ENCODE results near the gene NFXL1. TPM values are rescaled to one million over a fixed set of nuclear protein-coding genes. Genes with fewer than 3 reads are reported as not detected.

The NFXL1 gene
- total RNA-seq, 4 donors from 2014 or later, result 5.2 to 13.4 (median 7.5) TPM

- WGBS, 2 donors, result 69 to 75% methylated on average over 3 of the region's 3 CpGs
- Histone ChIP-seq H3K4me3 (no peak overlapping the region), H3K4me1 (peaks cover 0 to 10% (median 0%) of the 10 kb centered on the region in 3 donors), H3K9me3 (no peaks in the 10 kb centered on the region), H3K27me3 (peaks cover 0 to 8% (median 1%) of the 10 kb centered on the region in 4 donors), H3K27ac (no peak overlapping the region), H3K36me3 (no peaks in the 10 kb centered on the region)
- no peak for DNase-seq
- TF ChIP-seq POLR2A (IDR thresholded peaks at IDR 0.05), result no peak
- TF ChIP-seq, protein P1, sequence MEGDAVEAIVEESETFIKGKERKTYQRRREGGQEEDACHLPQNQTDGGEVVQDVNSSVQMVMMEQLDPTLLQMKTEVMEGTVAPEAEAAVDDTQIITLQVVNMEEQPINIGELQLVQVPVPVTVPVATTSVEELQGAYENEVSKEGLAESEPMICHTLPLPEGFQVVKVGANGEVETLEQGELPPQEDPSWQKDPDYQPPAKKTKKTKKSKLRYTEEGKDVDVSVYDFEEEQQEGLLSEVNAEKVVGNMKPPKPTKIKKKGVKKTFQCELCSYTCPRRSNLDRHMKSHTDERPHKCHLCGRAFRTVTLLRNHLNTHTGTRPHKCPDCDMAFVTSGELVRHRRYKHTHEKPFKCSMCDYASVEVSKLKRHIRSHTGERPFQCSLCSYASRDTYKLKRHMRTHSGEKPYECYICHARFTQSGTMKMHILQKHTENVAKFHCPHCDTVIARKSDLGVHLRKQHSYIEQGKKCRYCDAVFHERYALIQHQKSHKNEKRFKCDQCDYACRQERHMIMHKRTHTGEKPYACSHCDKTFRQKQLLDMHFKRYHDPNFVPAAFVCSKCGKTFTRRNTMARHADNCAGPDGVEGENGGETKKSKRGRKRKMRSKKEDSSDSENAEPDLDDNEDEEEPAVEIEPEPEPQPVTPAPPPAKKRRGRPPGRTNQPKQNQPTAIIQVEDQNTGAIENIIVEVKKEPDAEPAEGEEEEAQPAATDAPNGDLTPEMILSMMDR (IDR thresholded peaks at IDR 0.05), result no peak
- intact Hi-C loops (cut with DNase I), result loop anchor here (10.0 kb wide), 1 partner anchor 146 kb away; no protein-coding TSS in a partner anchor
These were observed 83.9 kb downstream of the NFXL1 start for GRCh38 chr4:47830265-47831025.

DNA sequence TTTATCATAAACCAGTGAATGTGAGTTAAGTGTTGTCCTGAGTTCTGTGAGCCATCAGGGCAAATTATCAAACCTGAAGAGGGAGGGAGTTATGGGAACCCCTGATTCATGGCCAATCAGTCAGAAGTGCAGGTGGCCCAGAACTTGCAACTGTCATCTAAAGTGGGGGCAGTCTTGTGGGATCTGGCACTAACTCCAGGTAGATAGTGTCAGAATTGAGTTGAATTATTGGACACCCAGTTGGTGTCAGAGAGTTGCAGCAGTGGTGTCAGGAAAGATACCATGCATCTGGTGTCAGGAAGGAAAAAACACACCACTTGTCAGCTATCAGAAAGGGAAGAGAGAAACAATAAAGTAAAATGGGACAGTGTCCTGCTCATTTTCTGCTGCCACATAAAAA, 84.9 kb downstream of the NFXL1 start:
- no peak for DNase-seq
- Histone ChIP-seq H3K9me3 (no peaks in the 10 kb centered on the region), H3K27ac (no peak overlapping the region), H3K4me1 (peaks cover 0 to 8% (median 0%) of the 10 kb centered on the region in 3 donors), H3K27me3 (peaks cover 0 to 8% (median 1%) of the 10 kb centered on the region in 4 donors), H3K36me3 (no peaks in the 10 kb centered on the region), H3K4me3 (no peak overlapping the region)
- TF ChIP-seq POLR2A (IDR thresholded peaks at IDR 0.05), result no peak
- TF ChIP-seq, protein P1 (IDR thresholded peaks at IDR 0.05), result no peak
- intact Hi-C loops (cut with DNase I), result no loop called here

DNA sequence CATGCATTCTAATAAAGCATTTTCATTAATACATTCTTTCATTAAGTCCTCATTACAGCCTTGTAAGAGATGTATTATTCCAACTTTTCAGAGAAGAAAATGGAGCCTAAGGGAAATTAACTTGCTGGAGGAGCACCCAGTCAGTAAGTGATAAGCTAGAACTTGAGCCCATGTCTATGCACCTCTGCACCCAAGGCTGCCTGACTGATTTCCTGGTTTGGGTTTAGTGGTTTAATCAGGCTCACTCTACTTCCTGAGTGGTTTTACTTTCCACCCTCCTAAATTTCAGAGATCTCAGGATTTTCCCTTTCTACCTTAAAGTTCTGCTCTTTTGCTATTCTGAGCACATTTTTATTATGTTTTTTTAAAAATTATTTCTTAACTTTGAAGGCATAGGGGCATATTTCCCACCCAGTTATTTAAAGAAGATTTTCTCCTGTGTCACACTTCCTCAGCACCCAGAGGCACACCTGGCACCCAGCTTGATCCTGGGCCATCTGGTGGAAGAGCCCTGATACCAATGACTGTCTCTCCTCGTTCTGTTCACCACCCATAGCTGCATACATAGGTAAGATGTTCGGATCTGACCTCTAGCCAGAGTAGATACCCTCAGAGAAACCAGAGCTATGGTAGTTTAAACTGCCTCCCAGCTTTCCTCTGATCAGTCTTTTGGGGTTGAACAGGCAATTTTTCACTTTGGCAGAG, 86.9 kb downstream of the NFXL1 start:
- TF ChIP-seq, protein P1 (IDR thresholded peaks at IDR 0.05), result no peak
- no peak for TF ChIP-seq POLR2A (IDR thresholded peaks at IDR 0.05)
- no peaks in the 10 kb centered on the region for H3K36me3 ChIP-seq
- no peaks in the 10 kb centered on the region for H3K9me3 ChIP-seq
- DNase-seq, result no peak
- peaks cover 0 to 3% (median 1%) of the 10 kb centered on the region in 4 donors for H3K27me3 ChIP-seq
- peaks cover 0 to 8% (median 0%) of the 10 kb centered on the region in 3 donors for H3K4me1 ChIP-seq
- 54% methylated on average over 2 of the region's 2 CpGs; no CpG with 5 or more reads in 1 of the 2 donors for WGBS, 2 donors
- H3K4me3 ChIP-seq, result no peak overlapping the region
- no peak overlapping the region for H3K27ac ChIP-seq
- intact Hi-C loops (cut with DNase I), result no loop called here

DNA sequence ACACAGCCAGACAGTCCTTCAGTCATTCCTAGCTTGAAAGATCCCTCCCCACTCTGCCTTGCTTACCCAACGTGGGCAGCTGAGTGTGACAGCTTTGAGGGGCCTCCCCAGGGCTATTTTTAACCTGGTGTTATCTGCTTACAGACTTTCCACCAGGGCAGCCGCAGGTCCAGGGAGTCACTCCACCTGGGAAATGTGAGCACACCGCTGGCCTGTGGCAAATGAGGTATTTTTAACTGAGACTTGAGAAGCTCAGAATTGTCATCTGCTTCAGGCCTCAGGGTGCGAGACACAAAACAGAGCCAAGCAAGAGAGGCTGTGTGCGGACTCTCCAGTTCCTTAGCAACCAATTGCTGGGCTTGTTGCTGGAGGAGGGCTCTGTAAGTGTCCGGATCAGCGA, 89.5 kb downstream of the NFXL1 start:
- no peaks in the 10 kb centered on the region for H3K27me3 ChIP-seq
- WGBS, 2 donors, result 72% methylated on average over 7 of the region's 7 CpGs; no CpG with 5 or more reads in 1 of the 2 donors
- no peaks in the 10 kb centered on the region for H3K36me3 ChIP-seq
- no peak overlapping the region for H3K27ac ChIP-seq
- H3K4me1 ChIP-seq, result no peaks in the 10 kb centered on the region
- no peak for DNase-seq
- H3K9me3 ChIP-seq, result no peaks in the 10 kb centered on the region
- H3K4me3 ChIP-seq, result no peak overlapping the region
- intact Hi-C loops (cut with DNase I), result no loop called here
- TF ChIP-seq, protein P1 (IDR thresholded peaks at IDR 0.05), result no peak
- no peak for TF ChIP-seq POLR2A (IDR thresholded peaks at IDR 0.05)

DNA sequence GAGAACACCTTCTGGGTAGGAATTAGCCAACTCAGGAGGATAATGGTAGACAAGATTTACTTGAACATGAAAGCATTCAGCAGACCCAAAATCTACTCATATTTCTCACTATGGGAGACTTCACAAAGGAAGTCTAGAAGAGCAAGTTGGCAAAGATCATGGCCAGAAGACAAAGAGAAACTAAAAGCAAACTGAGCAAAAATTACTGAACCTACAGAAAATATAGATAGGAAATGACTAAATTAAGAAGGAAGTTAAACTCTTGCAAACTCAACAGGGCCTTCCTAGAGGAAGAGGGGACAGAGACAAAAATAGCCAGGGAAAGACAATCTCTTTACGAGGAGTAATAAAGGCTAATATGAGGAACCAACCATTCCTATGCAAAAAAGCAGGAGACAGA, 95.2 kb downstream of the NFXL1 start:
- H3K9me3 ChIP-seq, result no peaks in the 10 kb centered on the region
- no peak for DNase-seq
- no peaks in the 10 kb centered on the region for H3K36me3 ChIP-seq
- no peak for TF ChIP-seq POLR2A (IDR thresholded peaks at IDR 0.05)
- TF ChIP-seq, protein P1 (IDR thresholded peaks at IDR 0.05), result no peak
- H3K4me3 ChIP-seq, result no peak overlapping the region
- WGBS, 2 donors, result 67 to 70% methylated on average over 1 of the region's 1 CpG
- H3K4me1 ChIP-seq, result no peaks in the 10 kb centered on the region
- H3K27me3 ChIP-seq, result no peaks in the 10 kb centered on the region
- no peak overlapping the region for H3K27ac ChIP-seq
- intact Hi-C loops (cut with DNase I), result no loop called here
